Measurements from ENCODE around the gene VBP1.
"Not testable (repeated sequence)": the region's sequence is repeated elsewhere in the genome, so short reads cannot be mapped to it uniquely, and the experiment has no call there.

Gene VBP1, protein sequence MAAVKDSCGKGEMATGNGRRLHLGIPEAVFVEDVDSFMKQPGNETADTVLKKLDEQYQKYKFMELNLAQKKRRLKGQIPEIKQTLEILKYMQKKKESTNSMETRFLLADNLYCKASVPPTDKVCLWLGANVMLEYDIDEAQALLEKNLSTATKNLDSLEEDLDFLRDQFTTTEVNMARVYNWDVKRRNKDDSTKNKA

DNA sequence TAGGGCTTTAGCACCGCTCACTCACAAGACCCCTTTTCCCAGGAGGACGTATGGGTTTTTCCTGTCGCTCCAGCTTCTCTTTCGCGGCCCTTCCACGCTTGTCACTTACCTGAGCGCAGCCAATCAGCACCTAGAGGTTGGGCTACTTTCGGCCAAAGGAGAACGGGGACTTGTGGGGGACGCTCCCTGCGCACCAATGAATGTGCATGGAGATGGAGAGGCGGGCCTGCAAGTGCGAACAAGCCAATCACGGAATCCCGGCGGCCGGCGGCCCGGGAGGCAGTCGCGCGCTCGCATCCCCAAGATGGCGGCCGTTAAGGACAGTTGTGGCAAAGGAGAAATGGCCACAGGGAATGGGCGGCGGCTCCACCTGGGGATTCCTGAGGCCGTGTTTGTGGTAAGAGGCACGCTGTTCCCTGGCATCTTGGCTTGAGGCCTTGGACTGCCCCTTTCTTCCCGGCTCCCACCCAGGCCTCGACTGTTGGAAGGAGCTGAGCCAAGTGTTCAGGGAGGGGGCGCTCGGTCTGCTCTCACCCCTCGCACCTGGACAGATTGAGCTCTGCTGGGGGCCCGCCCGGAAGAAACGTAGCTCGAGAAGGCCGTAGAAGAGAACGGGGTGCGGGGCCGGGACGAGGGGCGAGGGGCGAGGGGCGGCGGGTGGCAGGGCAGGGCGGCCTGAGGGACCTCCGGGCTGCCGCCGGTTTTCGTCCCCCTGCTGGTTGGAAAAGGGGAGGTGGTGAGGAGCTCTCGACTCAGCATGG lies at the start of gene VBP1:
TSS of gene VBP1 (plus strand) at position 282 of the 761 bp plus-strand sequence. CDS start at position 305, 23 bp downstream.
- peak; percentile 77 for DNase-seq (ENCODE audit: low read depth)

DNA sequence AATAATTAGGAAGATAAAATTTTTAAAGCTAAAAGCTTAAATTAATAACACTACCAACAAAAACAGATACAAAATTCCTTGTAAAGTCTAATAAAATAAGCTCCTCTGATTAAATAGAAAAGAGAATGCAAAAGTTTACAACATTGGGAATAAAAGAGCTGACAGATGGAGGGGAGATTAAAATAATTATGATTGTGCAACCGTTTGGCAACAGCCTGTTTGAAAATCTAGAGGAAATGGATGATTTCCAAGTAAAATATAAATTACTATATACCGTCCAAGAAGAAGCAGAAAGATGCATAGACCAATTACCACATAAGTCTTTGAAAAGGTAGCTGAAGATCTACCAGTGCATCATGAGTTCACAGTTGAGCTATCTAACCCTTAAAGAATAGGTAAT lies 46.4 kb upstream of the VBP1 start:
- no peak for DNase-seq (ENCODE audit: low read depth)

DNA sequence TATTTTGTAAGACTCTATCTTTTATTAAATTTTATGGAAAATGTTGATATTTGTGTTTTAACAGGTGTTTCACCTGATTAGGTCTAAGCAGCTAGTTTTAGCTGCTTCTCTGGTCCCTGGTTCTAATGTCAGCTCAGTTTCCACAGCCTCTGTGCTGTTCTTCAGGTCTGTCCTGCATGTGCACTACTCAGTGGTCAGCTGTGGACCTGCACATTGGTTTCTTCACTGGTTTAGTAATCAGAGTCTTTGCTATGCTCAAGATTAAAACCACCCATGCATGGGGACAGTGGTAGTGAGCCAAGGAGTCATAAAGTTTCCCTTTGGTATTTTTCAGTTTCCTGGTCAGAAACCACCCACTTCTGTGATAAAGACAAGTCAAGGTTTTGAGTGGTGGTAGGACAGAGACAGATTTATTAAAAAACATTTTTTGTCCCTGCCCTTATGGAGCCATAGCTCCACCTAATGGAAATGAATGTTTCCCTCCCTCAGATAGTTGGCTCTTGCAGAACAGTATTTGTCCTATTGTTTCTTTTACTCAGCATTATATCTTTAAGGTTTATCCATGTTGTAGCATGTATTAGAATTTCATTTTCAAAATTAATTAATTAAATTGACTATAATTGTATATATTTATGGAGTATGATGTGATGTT lies 36.8 kb upstream of the VBP1 start:
- DNase-seq (ENCODE audit: low read depth): no peak

DNA sequence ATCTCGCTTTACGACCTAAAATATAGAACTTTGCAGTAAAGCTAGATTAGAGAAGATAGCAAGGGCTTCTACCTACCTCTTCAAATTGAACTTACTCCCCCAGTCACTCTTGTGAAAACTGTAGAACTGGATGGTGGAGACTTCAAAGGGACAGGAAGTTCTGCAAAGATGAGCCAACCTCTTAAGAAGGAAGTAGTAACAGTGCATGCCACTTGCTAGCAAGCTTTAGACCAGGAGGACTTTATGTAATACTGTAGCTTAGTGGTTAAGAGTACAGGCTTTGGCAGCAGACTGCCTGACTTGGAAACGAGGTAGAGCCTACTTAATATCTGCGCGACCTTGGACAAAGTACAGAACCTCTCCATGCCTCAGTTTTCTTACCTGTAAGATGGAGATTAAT lies 27.5 kb upstream of the VBP1 start:
- DNase-seq (ENCODE audit: low read depth): no peak

DNA sequence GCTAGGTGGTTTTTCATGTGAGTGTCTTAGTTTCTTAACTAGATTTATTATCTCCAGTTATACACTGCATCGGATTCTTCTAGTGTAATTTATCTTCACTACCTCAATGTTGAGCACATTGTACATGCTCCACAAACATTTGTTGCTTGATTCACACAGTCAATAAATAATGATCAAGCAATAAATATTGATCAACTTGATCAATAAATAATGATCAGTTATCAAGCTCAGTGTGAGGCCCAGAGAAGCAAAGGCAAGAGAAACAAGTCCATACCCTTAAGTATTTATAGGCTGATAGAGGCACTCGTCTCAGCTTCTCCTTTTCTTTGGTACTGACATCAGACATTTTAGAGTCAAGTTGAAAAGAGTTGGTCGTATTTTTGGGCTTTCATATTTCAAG lies 5.1 kb upstream of the VBP1 start:
- DNase-seq (ENCODE audit: low read depth): no peak

DNA sequence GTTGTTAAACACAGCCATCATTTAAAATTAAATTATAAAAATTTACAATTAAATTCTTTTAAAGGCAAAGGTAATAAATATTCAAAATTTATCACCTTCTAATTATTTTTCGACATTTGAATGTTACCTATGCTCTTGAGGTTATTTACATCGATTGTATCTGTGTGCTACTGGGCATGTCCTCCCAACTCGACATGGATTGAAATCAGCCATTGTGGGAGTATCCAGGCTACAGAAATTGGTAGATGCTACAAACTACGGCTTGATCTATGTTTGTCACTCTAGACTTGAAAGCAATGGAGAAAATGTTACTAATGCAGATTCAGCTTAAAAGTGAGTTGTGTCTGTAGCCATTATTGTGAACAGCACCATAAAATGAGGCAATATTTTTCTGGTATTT lies 2.5 kb upstream of the VBP1 start:
- DNase-seq (ENCODE audit: low read depth): no peak

DNA sequence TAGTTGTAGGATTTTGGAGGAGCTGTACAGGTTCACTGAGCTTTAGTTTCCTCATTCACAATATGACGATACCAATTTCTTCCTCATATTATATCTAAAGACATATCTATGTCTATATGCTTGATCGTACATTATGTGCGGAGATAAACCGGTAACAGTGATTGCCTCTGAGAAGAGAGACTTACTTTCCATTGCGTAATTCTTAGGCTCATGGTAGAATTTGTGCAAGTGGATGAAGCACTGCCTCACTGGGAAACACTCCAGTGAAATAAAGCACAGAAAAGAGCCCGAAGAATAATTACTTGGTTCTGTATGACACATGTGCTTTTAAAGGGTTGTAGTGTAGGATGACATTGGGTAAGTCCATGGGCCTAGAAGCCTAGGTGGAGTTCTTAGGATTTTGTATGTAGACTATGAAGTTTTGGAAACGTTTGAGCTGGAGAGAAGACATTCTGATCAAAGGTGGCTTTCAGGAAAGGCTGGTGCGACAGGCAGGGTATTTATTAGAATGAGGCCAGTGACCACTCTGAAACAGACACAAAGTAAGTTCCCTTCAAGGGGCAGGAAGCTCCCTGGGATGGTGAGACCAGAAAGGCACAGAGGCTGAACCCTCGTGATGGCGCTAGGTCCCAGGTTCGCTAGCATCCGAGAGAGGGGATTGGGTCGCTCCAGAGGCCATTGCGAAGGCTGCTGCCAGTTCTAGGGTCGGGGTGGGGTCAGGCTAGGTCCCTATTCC lies 649 bp upstream of the VBP1 start:
- DNase-seq (ENCODE audit: low read depth): no peak

DNA sequence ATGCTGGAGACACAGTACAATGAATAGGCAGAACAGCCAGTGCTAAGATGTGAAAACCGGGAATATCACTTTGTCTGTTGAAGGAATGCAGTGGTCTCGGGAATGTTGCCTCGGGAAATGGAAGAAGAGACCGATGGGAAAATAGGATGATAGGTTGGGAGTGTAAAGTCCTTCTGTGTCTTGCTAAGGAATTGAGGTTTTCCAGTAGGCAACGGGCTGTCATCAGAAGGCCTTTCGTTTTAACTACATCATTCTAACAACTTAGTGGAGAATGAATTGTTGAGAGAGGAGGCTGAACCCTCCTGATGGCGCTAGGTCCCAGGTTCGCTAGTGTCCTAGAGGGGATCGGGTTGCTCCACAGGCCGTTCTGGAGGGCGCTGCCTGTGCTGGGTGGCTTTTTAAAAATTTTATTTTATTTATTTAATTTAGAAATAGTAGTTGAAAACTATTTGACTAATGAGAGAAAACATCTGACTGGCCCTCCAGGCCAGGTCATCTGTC lies 730 bp downstream of the VBP1 start:
- DNase-seq (ENCODE audit: low read depth): no peak

DNA sequence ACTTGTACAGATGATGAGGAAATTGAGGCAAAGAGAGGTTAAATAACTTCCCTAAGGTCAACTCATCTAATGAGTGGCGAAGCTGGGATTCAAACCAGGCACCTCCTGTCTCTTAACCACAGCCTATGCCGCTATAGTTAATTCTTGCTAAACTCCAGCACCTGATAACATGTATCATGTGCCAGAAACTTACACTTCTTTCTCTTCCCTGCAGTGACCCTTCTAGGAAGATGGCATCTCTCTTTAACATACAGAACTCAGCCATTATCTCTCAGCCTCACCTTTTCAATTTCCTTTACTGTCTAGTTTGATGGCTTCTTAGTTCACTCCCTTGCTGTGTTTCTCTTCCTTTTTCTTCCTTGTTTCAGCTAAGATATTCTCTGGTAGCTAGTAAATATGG lies 2.5 kb downstream of the VBP1 start:
- no peak for DNase-seq (ENCODE audit: low read depth)

DNA sequence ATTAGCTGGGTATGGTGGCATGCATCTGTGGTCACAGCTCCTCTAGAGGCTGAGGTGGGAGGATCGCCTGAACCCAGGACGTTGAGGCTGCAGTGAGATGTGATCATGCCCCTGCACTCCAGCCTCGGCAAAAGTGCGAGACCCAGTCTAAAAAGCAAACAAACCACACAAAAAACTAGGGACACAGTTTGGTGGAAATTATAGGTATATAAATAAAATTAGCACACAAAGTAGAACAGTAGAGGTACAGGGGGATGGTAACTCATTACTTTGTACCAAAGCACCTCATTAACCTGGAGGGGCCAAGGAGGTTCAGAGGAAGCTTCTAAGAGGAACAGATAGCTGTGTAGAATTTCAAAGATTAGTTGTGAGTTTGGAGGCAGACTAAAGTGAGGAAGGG lies 5.1 kb downstream of the VBP1 start:
- no peak for DNase-seq (ENCODE audit: low read depth)

DNA sequence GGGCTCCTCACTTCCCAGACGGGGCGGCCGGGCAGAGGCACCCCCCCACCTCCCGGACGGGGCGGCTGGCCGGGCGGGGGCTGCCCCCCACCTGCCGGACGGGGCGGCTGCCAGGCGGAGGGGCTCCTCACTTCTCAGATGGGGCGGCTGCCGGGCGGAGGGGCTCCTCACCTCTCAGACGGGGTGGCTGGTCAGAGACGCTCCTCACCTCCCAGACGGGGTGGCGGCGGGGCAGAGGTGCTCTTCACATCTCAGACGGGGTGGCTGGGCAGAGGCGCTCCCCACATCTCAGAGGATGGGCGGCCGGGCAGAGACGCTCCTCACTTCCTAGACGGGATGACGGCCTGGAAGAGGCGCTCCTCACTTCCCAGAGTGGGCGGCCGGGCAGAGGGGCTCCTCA lies 7.5 kb downstream of the VBP1 start:
- DNase-seq (ENCODE audit: low read depth): not testable (repeated sequence)

DNA sequence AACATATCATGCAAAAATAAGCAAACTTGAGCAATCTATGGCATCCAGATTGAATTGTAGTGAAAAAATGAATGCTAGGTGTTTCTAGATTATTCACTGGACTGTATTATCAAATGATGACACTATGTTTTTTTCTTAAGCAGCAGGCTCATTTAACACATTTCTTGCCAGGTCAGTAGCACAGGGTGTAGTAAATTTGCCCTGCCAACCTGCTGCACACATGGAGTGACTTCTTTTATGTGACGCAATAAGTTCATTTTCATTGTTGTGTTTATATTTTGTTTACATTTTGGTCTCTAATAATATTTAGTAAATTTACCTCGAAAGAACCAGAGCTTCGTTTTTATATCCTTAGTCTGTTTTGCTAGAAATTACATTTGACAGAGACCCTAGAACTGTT lies 9.5 kb downstream of the VBP1 start:
- no peak for DNase-seq (ENCODE audit: low read depth)

DNA sequence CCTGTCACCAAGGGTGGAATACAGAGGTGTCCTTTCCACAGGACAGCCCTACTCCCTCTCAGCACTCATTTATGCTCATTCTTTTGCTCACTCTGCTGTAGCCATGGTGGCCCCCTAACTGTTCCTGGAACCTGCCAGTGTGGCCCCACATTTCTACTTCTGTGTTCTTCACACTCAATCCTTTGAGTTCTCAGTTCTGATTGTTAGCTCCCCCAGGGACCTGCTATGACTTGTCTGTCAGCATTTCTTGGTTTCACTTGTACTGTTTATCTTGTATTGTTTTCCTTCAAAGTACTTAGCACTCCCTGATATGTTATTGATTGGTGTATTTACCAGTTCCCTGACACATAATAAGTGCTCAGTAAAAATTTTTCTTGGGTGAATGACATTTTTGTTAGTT lies 14.9 kb downstream of the VBP1 start:
- DNase-seq (ENCODE audit: low read depth): no peak

DNA sequence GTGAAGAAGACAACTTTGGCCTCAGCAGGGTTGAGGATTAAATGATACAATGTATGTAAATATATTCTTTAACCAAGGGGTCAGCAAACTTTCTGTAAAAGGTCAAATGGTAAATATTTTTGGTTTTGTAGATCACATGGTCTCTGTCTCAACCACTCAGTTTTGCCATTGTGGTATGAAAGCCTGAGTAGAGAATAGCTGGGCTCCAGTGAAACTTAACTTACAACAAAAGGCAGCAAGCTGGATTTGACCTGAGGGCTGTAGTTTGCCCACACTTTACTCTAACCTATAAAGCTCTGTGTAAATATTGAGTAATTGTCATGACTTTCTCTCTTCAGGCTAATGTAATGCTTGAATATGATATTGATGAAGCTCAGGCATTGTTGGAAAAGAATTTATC lies 19.6 kb downstream of the VBP1 start:
- DNase-seq (ENCODE audit: low read depth): no peak

DNA sequence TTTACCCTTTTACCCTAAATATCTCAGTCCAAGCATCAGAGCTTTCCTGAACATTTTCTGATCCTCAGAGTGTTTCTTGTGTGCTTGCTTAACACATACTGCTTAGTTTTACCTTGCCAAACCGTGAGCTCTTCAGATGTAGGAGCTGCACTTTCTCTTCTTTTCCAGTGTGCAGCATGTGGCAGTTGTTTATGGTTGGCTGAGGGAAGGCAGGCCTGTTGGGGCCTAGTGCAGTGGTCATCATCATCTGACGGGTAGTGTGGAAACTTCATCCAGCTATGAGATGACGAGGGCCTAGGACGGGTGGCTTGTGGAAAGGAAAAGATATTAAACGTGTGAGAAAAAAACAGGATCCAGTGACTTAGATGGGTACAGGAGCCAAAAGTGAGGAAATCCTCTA lies 21.5 kb downstream of the VBP1 start:
- no peak for DNase-seq (ENCODE audit: low read depth)

DNA sequence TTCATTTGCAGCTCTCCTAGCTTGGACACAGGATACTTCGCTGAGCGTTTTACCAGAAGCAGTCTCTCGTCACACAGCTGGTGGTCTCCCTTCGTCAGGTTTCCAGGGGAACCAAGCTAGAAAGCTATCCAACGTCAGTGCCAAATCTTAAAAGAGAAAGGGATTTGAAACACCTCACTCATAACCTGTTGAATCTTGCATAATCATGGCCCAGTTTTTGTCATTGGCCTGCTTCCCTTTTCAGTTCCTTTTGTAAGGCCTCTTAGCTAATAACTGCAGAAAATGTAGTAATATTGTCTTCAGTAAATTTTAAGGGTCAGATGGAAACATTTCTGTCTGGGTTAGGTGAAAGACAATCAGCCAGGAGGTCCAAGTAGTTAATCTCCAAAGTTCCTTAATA lies 26.0 kb downstream of the VBP1 start:
- DNase-seq (ENCODE audit: low read depth): no peak

DNA sequence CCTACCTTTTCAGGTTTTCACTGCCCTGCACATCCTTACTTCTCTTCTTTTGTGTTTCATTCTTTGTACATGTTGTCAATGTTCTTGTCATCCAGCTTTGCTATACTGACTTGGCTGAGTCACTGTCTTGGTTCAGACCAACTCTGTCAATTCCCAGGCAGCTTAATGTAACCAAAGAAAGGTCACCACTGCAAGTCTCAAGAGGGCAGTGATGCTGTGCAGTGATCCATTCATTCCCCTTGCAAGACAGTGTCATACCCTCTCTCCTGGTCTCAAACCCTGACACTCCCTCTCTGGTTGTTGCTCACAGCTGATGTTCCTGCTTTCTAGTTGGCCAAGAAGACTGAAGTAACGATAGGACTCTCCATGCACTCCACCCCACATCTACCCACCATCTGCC lies 30.5 kb downstream of the VBP1 start:
- DNase-seq (ENCODE audit: low read depth): no peak

DNA sequence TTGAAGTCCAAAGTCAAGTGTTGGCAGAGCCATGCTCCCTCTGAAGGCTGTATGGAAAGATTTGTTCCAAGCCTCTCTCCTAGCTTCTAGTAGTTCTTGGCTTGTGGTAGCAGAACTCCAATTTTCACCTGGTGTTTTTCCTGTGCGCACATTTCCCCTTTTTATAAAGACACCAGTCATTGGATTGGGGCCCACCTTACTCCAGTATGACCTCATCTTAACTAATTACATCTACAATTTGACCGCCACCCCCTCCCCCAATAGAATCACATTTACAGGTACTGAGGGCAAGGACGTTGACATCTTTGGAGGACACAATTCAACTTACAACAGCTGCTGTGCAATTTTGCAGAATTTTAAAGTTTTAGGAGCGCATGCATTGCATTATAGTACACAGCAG lies 31.2 kb downstream of the VBP1 start:
- DNase-seq (ENCODE audit: low read depth): no peak

DNA sequence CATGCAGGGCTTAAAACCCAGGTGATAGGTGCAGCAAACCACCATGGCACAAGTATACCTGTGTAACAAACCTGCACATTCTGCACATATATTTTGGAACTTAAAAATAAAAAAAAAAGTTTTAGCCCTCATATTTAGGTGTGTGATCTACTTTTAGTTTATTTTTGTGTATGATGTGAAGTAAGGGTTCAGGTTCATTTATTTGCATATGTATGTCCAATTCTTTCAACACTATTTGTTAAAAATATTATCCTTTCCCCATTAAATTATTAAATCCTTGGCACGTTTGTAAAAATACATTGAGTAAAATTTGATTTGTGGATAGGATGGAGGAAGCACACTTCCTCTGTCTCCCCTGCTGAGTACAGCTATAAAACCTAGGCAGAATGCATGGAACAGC lies 35.1 kb downstream of the VBP1 start:
- no peak for DNase-seq (ENCODE audit: low read depth)

DNA sequence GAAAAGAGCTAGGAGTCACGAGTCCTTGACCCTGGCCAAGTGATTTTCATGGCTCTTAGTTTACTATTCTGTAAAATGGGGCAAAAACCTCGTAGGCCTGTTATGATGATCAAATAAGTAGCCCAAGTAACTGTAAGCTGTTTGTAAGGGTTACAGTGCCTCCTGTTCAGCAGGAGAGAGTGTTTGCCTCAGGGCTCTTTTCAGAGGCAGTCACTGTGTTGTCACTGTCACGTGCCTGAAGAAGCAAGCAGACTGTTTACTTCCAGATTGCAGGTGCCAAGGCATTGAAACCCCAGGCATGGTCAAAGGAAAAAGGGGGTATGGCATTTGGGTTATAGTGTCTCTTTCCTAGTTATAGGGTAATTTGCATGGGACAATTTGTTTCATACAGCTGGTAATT lies 43.5 kb downstream of the VBP1 start:
- no peak for DNase-seq (ENCODE audit: low read depth)

DNA sequence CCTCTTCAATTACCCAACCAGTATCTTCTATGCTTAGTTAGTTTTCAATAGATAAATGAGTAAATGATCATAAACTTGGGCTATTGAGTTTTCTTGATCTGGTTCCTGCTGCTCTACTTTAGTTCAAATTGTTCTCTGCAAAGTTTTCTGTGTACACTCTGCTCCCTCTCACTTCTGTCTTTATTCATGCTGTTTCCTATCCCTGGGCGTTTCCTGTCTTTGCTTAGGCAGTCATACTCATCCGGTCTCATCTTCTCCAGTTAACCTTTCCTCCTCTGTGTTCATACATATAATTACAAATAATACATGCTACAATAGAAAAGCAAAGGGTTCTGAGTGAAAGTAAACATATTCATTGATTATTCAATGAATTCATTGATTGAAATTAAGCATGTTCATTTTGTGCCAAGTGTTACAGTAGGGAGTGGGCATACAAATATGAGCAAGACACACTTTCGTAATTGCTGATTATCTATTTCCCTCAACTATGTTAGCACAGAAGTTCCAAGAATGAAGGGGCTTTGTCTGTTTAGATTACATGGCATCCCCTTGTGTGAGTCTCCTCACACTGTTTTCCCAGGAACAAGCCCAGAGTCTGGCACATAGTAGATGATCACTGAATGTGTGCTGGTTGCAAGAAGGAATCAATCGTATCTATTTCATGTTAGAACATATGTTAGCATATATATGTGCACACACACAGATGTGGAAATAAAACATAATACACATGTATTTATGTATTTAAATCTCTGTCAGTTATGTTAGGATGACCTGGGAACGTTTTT lies 46.9 kb downstream of the VBP1 start:
- DNase-seq (ENCODE audit: low read depth): no peak

Measured in activated T-cell treated with anti-CD3 and anti-CD28 coated beads for 24 hours (primary cell).